Measurements from ENCODE around the gene KRTCAP2.

DNA sequence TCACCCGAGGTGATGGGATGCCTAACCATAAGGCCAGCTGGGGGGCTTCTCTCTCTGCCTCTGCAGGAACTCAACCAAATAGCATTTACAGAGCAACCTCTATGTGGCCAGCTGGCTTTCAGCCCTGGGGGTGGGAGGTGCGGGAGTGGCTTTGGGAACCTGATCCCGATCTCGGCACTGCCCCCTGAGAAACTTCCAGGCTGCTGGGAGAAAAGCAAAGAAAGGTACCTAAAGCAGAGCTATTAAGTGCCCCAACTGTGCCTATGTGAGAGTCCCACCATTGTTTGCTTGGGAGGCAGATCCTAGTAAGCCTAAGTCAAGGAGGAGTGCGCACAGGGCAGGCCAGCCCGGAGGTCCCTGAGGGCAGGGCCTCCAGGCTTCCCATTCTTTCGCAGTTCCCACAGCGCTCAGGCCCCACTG lies 7.0 kb downstream of the KRTCAP2 start:
- TF ChIP-seq, protein P1, sequence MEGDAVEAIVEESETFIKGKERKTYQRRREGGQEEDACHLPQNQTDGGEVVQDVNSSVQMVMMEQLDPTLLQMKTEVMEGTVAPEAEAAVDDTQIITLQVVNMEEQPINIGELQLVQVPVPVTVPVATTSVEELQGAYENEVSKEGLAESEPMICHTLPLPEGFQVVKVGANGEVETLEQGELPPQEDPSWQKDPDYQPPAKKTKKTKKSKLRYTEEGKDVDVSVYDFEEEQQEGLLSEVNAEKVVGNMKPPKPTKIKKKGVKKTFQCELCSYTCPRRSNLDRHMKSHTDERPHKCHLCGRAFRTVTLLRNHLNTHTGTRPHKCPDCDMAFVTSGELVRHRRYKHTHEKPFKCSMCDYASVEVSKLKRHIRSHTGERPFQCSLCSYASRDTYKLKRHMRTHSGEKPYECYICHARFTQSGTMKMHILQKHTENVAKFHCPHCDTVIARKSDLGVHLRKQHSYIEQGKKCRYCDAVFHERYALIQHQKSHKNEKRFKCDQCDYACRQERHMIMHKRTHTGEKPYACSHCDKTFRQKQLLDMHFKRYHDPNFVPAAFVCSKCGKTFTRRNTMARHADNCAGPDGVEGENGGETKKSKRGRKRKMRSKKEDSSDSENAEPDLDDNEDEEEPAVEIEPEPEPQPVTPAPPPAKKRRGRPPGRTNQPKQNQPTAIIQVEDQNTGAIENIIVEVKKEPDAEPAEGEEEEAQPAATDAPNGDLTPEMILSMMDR (optimal IDR thresholded peaks at IDR 0.05 in 1 of 3, IDR thresholded peaks at IDR 0.05 in 1 of 3, conservative IDR thresholded peaks at IDR 0.05 in 1 of 3; ENCODE audit: extremely low read depth in 1 of 3, insufficient read depth in 2 of 3, low read length in 3 of 3): no peak
- TF ChIP-seq EZH2 (IDR thresholded peaks at IDR 0.05; ENCODE audit: low read length): no peak

Measured in keratinocyte (primary cell).